Anterior cingulate cortex (tissue), 58 donors: ENCODE measurements around the gene NPB.
A peak's percentile ranks its signal among the peaks of the same experiment; 100 is the strongest.

Experiments
- DNase-seq, 58 donors: peaks; one replicate each; lab custom pipeline; 2025; lab: John Stamatoyannopoulos, UW

Gene NPB

DNA sequence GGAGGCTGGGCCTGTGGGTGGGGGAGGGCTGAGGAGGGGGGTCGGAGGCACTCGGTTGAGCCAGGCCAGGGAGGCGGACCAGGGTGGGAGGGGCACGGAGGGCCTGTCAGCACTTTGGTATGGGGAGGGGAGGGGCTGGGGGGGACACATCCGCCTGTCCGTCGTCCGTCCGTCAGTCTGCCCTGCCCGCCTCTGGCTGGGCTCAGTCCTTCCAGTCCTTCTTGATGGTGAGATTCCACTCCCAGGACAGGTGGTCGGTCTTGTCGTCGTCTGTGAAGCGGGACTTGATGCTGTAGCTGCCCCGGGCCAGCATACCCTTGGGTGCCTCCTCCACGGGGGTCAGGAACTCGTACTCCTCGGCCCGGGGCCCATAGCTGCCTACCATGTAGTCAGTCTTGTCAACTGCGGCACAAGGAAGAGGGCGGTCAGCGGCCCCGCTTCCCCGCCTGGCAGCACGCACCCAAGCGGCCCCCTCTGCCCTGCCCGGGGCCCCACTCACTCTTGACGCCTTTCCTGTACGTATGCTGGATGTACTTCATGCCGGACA, 33.3 kb upstream of the NPB start:
- no peak for DNase-seq

DNA sequence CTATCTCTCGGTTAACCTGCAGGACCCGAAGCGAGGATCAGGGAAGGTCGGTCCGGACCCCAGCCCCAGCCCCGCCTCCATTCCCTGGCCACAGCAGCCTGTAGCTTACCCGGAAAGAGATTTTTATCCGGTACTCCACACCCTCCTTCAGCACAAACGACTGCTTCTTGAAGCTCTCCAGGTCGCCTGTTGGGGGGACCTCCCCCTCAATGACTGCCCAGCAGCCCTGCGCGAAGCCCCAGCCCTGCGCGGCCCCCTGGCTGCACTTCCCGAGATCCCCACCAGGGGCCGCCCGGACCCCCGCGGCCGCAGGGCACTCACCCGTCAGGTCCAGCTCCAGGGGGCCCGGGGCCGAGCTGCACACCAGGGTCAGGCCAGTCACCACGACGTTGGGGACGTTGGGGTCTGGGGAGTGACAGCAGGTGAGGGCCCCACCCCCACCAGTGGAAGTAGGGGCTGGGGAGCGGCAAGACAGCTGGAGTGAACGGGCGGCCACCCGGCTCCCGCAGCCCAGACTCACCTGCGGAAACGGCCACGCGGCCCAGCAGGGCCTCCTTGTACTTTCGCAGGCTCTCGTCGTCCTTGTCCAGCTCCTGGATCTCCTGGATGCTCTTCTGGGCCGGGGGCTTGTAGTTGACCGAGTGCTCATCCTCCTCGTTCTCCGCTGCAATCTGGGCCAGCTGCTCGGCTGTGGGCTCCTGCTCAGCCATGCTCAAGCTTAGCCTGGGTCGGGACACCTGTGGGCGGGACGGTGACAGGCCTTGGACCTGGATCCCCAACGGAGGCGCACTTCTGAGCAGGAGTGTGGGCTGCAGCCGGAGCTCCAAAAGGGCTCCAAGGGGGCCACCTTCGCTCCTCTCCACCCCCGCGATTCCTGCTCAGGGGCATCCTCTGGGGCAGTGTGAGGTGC, 32.6 kb upstream of the NPB start:
- DNase-seq: peak in 1 of 58 donors; percentile 8

DNA sequence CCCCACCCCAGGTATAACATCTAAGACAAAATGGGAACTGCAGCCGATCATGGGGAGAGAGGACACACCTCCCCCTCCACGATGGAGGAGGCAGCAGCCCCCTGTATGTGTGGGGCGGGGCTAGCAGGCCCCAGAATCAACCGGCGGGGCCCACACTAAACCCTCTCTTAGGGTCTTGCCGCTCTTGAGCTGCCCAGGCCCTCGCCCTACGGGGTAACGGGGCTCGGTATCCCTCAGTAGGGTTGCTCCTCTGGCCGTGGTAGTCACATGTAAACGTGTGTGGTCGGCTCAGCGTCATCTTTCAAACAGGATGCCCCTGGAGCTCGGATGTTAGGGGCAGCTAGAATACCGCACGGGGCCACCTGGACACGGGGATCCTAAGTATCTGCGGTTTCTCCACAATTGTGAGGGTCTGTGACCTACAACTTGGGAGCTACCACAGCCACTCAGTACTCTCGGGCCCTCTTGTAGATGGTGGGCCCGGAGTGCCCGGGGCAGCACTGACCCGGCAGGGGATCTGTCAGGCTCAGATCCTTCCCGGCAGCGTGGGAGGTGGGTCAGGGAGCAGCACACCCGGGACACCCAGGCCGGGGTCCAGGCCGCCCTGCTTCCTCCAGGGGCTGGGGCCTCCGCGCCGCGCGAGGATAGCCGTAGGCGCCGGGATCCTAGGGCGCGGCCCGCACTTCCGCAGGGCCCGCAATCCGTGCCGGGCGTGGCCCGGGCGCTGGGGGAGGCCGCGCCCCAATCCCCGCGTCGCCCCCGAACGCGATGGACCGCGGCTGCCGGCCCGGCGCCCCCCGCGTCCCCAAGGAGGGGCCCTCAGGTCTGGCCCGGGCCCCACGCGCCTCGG, 31.7 kb upstream of the NPB start:
- peak in 1 of 58 donors; percentile 13 for DNase-seq

DNA sequence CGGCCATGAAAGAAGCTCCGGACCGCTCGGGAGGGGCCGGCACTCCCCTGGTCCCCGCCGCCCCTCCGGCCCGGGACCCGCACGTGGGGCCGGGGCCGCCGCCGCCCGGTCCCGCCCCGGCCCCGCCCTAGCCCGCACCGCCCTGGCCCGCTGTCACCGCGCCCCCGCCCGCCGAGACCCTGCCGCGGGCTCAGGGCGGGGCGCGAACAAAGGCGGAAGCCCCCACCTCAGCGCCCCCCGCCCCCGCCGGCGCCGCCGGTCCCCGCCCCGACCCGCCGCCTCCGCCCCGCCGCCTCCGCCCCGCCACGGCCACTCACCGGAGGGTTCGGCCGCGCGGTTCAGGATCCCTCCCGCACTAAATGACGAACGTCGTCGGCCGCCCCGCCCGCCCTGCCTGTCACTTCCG, 31.1 kb upstream of the NPB start, which contains the start of gene ARHGDIA:
TSS of gene ARHGDIA (minus strand) at position 357 of the 406 bp plus-strand sequence. CDS start 1,407 bp downstream, outside the sequence.
- no peak for DNase-seq

DNA sequence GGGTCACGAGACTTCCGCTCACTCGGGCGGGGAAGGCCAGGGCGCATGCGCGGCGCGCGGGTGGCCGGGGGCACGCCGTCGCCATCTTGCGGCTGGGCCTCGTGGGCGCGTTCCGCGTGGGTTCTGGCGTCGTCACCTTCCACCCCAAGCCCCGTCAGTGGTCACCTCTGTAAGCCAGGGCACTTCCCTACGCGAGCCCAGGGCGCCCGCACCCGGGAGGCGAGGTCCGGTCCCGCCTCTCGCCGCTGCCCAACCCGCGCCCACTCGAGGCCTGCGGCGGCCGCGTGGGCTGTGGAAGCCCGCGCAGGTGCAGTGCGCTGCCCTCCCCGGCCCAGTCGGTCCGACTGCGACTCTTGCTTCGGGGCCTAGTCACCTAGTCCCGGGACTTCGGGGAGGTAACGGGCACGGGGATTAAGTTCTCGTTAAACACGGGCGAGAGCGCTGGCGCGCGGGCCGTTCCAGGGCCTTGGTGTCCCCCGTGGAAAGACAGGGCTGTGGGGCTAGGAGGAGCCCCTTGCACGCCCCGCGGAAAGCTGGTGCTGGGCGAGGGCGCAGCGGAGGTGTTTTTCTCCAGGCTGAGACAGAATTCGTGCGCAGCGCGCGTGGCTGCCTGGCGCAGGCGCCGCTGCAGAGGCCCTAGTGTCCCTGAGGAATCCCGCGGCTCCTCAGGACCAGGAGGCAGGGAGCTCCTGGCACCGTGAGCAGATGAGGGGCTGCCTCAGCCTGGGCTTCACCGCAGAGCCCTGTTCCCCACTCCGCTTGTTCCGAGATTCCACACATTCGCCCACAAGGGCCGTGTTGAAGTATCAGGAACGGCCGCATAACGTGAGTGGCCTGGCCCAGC, 30.4 kb upstream of the NPB start:
- DNase-seq: peak; percentile 33 to 94 (median 86)

DNA sequence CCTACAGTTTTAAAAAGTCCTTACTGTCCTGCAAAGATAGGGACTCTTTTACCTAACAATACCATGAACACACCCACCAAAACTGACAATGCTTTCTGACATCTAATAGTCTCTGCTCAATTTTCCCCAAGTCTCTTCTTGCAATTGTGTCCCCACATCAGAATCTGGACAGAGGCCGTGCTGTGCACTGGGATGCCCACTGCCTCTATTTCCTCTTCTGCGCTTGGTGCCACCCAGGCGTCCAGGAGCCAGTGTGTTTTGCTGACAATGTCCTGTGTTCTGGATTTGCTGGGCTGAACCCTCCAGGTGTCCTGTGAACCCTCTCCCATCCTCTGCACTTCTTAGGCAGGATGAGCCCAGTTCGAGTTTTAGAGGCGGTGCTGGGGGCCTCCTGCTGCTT, 24.5 kb upstream of the NPB start:
- no peak for DNase-seq

DNA sequence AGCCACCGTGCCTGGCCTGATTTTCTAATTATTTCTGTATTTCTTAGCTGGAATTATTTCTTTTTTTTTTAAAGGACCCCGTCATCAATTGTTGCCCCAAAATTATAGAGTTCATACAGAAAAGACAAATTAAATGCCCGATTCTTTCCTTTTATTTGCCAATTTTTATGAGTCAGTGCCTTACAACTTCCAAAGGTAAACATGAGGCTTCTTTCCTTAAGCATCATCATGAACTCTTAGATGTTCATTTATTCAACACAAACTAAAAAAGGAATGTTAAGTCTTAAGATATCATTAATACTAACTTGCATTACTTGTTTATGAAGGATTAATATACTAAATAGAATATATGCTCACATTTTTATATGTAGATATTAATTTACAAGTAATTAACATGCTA, 23.7 kb upstream of the NPB start:
- no peak for DNase-seq

DNA sequence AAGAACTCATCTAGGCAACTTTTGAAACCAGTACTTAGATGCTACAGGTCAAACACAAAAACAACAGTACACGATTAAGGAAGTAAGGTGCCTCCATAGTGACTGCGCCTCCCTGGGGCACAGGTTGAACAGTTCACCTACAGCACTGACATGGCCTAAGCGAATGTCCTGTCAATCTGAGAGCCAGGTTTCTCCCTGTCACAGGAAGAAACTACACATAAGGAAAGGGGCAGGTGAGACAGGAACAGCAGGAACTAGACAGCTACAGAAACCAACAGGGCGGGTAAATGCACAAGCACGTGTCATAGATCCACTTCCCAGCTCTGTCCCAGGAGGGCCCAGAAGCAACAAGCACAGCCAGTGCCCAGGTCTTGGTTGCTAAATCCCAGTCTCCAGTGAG, 22.9 kb upstream of the NPB start:
- no peak for DNase-seq

DNA sequence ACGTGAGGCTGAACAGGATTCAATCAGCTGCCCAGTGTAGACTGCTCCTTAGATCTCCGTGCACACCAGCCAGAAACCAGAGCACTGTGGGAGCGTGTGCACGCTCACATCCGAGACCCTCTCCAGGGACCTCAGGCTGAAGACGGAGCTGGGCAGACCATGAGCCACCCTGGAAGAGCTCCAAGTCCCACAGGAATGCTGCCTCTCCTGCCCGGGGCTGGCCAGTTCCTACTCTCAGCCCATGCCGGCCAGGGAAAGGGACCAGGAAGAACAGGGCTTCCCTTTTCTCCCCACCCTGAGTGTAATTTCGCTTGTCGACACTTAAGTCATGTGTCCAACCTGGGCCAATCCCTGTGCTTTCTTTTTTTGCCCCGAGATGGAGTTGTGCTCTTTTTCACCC, 17.5 kb upstream of the NPB start:
- DNase-seq: no peak

DNA sequence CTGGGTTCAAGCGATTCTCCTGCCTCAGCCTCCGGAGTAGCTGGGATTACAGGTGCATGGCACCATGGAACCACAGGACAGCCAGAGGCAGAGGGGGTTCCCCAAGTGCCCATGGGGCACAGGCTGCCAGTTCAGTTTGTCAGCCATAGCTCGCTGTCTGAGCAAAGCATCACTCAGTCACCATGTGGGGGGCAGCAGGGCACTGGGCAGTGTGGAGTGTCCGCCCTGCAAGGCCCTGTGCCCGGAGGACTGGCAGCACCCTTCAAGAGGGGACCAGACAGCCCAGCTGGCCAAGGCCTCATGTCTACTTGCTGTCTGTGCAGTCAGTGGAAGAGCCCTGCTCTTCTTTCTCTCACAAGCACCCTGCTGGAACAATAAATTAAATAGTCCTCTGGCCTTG, 17.1 kb upstream of the NPB start:
- no peak for DNase-seq

DNA sequence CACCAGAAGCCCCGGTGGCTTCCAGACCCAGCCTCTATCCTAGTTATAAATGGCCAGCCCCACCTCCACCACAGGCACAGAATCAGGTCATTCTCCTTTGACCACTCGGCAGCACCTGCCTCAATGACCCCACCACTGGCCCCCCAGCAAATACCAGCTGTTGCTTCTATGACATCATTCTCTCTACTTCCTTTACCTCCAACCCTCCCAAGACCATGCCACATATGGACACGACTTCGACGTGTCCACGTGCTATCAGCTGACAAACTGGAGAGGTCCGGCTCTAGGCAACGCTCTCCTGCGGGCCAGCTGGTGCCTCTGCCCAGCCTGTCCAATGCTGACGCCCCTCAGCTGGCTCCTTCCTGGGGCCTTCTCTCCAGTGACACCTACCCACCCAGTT, 16.6 kb upstream of the NPB start:
- no peak for DNase-seq

DNA sequence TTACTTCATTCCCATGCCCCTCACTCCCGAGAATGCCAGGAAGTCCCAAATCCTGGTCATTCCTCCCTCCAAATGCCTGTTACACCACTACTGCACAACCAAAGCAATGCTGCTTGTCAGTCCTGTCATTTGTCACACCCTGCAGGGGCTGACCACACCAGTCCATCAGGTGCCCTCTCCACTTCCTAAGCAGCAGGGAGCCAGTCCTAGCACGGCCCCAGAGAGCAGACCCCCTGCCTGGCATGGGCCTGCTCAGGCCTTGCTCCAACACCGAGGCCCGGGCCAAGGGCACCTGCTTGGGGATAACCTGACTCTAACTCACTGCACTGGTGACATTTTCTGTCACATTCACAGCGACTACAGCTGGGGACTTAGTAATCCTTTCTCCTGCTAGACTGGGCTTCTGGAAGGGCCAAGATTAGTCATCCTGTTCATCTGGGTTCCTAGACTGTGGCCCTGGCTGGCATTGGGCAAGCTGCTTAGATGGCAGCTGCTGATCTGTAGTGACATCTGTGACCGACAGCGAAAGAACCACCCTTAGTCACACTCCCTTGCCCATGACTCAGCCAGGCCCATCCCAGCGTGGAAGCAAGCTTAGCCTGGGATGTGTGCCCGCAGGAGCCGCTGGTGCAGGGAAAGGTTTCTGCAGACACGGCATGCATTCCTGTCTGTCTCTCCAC, 16.0 kb upstream of the NPB start:
- no peak for DNase-seq

DNA sequence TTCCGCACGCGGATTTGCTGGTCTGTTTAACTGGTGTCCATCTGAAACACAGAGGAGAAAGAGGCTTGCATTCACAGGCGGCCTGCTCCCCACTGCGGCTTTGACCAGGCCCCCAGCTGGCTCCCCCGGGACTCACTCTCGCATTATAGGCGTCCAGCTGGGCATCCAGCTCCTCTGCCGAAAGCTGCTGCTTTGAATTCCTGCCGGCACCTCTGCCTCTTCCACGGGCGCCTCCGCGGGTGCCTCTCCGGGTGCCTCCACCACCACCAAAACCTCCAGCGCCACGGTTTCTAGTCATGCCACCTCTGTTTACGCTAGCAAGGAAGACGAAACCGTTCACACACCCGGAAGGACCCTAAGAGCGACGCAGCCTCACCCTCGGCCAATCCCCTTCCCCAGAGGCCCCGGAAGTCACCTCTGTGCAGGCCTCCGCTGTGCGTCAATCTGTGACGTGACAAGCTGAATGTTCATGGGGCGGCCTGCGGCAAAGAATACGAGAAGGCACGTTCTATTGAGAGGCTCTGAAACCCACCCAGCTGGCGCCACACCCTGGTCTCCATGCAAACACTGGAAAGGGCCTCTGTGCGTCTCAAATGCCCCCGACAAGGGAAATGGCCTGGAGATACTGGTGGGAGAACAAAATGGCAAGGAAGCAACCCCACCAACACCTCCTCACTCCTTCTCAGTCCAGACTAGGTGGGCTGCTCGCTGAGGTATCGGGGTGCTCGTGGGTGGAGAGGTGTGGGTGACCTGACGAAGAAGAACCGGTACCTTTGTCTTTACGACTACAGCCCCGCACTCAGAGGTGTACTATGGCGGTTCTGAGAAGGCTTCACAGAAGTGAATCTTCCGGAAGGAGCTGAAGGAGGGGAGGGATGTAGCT, 13.7 kb upstream of the NPB start:
- DNase-seq: no peak

DNA sequence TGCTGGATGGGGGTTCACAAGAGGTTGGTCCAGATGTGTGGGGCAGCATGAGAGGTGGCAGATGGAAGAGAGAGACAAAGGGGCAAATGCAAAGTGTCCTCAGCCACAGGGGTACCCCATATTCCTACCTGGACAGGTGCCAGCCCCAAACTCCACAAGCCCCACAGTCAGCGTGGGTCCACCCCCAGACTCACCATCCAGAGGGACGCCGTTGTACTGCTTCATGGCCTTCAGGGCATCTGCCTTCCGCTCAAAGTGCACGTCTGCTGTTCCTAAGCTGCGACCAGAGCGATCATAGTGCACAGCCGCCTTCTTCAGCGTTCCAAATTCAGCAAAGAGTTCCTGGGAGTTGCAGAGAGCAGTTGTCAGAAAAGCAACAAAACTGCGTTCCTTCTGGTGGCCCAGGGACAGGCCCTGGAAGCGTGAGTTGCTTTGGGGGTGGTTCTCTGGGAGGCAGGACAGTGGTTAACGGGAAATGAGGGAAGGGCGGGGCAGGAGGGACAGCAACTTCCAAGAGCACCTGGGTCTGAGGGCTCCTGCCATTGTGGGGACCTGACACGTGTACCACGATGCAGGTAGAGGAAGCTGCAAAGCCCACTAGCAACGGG, 12.9 kb upstream of the NPB start:
- DNase-seq: no peak

DNA sequence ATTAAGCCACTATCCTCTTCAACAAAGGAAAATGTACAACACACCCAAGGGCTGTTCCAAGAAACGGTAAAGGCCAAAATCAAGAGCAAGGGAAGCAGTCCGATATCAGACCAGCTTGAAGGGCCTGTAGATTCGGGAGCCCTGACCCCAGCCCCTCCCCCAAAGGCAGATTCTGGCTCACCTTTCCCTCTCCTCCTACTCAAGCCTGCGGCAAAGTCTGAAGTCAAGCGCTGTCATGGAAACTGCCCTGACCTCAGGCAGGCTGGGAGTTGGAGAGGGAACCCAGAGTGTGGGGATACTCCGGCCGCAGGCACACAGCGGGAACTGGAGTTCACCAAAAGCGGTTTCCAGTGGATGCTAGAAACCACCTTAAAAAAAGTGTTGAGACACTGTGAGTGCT, 12.4 kb upstream of the NPB start:
- DNase-seq: no peak

DNA sequence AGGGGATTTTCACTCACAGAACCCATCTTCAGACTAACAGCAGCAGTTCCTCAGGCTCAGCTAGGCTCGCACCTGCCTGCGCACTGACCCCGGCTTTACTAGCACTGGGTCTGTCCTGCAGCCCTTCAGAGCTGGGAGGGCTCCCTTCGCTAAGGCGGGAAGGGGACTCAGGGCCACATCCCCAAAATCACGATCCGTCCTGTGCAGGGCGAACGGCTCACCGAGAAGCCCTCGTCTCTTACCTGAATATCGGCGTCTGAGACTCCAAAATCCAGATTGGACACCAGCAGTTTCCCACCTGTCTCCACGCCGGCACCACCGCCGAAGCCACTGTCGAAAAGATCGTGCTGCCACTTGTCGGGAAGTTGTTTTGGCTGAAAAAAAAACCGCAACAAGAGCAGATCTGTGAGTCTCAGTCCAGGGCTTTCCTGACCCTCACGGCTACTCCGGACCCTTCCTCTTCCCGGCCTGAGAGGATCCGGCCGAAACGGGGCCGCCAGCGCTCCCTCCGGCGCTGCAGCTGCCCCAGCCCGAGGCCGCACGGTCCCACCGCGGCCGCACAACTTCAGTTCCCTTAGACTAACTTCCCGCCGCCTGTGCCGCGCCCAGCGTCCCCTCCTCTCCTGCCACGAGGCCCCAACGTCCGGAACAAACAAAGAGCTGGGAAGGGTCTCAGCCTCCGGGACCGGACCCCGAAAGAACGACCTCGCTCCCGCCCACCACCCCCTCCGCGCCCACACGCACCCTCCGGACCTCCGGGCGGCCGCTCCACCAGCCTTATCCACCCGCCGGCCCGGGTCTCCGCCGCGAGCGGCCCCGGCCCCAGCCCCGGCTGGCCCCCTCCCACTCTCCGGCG, 11.4 kb upstream of the NPB start:
- DNase-seq: no peak

DNA sequence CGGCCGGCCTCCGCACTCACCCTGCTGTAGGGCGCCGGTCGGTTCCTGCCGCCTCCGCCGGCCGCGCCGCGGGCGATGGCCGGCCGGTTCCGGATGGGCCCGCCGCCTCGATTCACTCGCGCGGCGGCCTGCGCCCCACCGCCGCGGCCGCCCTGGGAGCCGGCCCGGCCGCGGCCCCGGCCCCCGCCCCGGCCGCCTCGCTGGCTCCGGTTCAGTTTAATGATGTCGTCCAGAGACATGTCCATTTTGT, 10.8 kb upstream of the NPB start:
- no peak for DNase-seq

DNA sequence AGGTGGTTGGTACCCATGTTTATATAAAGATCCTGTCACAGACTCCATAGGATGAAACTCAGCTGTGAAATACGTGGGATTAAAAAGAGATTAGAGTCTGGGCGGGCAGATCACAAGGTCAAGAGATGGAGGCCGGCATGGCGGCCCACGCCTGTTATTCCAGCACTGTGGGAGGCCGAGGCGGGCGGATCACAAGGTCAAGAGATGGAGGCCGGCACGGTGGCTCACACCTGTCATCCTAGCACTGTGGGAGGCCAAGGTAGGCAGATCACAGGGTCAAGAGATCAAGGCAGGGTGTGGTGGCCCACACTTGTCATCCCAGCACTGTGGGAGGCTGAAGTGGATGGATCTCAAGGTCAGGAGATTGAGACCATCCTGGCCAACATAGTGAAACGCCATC, 6.6 kb upstream of the NPB start:
- DNase-seq: no peak
